Dedifferentiated amniotic fluid mesenchymal stem cell (primary cell): ENCODE measurements around the gene CHST8.

ENCODE experiments used
- DNase-seq: peaks from one replicate; pipeline ENCODE4 v3.0.0-alpha.2; 2016; ENCODE audit errors: extremely low spot score

CHST8 gene

GRCh38 chr19:33737681-33738371 is 116.1 kb downstream of the CHST8 start:
- no peak for DNase-seq

- no peak for DNase-seq
These were observed 119.2 kb downstream of the CHST8 start for GRCh38 chr19:33740811-33741396.

- no peak for DNase-seq
These were observed 123.5 kb downstream of the CHST8 start for GRCh38 chr19:33745297-33745696.

- DNase-seq = no peak
These were observed 124.4 kb downstream of the CHST8 start for GRCh38 chr19:33746159-33746558.

GRCh38 chr19:33747273-33747672 is 125.5 kb downstream of the CHST8 start:
- DNase-seq = no peak

- DNase-seq = no peak
These were observed 126.5 kb downstream of the CHST8 start for GRCh38 chr19:33748231-33748630.

GRCh38 chr19:33749016-33749415 is 127.3 kb downstream of the CHST8 start:
- no peak for DNase-seq

GRCh38 chr19:33749619-33750175 is 127.9 kb downstream of the CHST8 start:
- no peak for DNase-seq

GRCh38 chr19:33750587-33751435 is 129.1 kb downstream of the CHST8 start:
- no peak for DNase-seq

GRCh38 chr19:33751436-33751770 is 129.7 kb downstream of the CHST8 start:
- DNase-seq = no peak

- DNase-seq = no peak
These were observed 130.5 kb downstream of the CHST8 start for GRCh38 chr19:33752018-33752800.

GRCh38 chr19:33752945-33753344 is 131.2 kb downstream of the CHST8 start:
- no peak for DNase-seq

GRCh38 chr19:33754361-33754760 is 132.6 kb downstream of the CHST8 start:
- DNase-seq = no peak

GRCh38 chr19:33755099-33756035 is 133.6 kb downstream of the CHST8 start:
- no peak for DNase-seq

GRCh38 chr19:33756177-33756576 is 134.4 kb downstream of the CHST8 start:
- DNase-seq = no peak

- no peak for DNase-seq
These were observed 136.8 kb downstream of the CHST8 start for GRCh38 chr19:33758541-33759013.

- DNase-seq = no peak
These were observed 137.6 kb downstream of the CHST8 start for GRCh38 chr19:33759356-33759755.

- DNase-seq = no peak
These were observed 142.0 kb downstream of the CHST8 start for GRCh38 chr19:33763633-33764371.

- DNase-seq = no peak
These were observed 144.9 kb downstream of the CHST8 start for GRCh38 chr19:33766623-33767022.

- no peak for DNase-seq
These were observed 146.2 kb downstream of the CHST8 start for GRCh38 chr19:33767898-33768413.
